Testis (tissue), 3 donors: ENCODE data around the gene MLXIPL. TPM values are rescaled to one million over a fixed set of nuclear protein-coding genes. Genes with fewer than 3 reads are reported as not detected.

Experiments used
- DNase-seq: peaks from one replicate; pipeline ENCODE4 v3.0.0-alpha.2; 2019
- H3K27ac ChIP-seq, 2 donors: fragments of 200-600 bp; sonication (generic); one replicate each; pipeline ENCODE4 v1.5.1; 2019
- H3K27me3 ChIP-seq: fragments of 200-600 bp; sonication (generic); one replicate; pipeline ENCODE4 v1.5.1; 2019
- H3K36me3 ChIP-seq: fragments of 200-600 bp; sonication (generic); one replicate; pipeline ENCODE4 v1.5.1; 2017; ENCODE audit warnings: low read depth; ENCODE audit errors: missing control alignments
- H3K4me1 ChIP-seq: fragments of 200-600 bp; sonication (generic); one replicate; pipeline ENCODE4 v1.5.1; 2019
- H3K4me3 ChIP-seq, 2 donors: fragments of 200-600 bp; sonication (generic); one replicate each; pipeline ENCODE4 v1.5.1; 2017 to 2019
- H3K9me3 ChIP-seq: fragments of 200-600 bp; sonication (generic); one replicate; pipeline ENCODE4 v1.5.1; 2017
- POLR2A ChIP-seq: fragments of 450-650 bp; IDR thresholded peaks from one replicate; pipeline ENCODE4 v1.6.1; 2017; ENCODE audit warnings: antibody characterized with exemption, mild to moderate bottlenecking, moderate library complexity
- WGBS, 2 donors: methylation state at CpG; one replicate each; pipeline ENCODE4 v1.1.5; 2018; 5-methylcytosine and 5-hydroxymethylcytosine counted together
- intact Hi-C: fragments of 100-400 bp; cut with DNase I; formaldehyde crosslinking; loops from one replicate; pipeline ENCODE4 v1.15.1; 2023; ENCODE audit warnings: low total_unique reads
- polyA plus RNA-seq: library from polyadenylated mRNA; stranded (reverse); fragments of 350-450 nt; fragmentation: Illumina TruSeq; extraction: RNeasy Lipid Tissue Mini Kit (QIAGEN cat#74804); gene quantifications from one replicate; pipeline ENCODE4 v1.2.3, GENCODE V29; 2014; ENCODE audit warnings: low read depth, low replicate concordance; ENCODE audit not compliant: insufficient read depth
- total RNA-seq, 2 donors: library from RNA; depleted of rRNA; stranded (reverse); fragments of >200 nt; gene quantifications; one replicate each; pipeline ENCODE4 v1.2.3, GENCODE V29; 2016
- TF ChIP-seq, protein P1 (sequence below), 3 experiments: fragments of 450-650 bp in 2 of 3; fragments of 200-600 bp in 1 of 3; sonication (generic) in 1 of 3; IDR thresholded peaks; one replicate each; pipeline ENCODE4 v1.5.1; 2016 to 2019; ENCODE audit warnings: antibody characterized with exemption in 3 of 3, mild to moderate bottlenecking in 2 of 3, moderate library complexity in 1 of 3

The MLXIPL gene
- total and polyA plus RNA-seq, 3 donors from 2014 or later: 34.2 to 215 (median 160) TPM

DNA sequence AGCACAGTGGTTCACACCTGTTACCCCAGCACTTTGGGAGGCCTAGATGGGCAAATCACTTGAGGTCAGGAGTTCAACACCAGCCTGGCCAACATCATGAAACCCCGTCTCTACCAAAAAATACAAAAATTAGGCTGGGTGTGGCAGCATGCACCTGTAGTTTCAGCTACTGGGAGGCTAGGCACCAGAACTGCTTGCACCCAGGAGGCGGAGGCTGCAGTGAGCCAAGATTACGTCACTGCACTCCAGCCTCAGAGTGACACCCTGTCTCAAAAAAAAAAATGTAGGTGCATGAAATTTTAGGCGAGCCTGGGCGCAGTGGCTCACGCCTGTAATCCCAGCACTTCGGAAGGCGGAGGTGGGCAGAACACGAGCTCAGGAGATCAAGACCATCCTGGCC, 76.5 kb downstream of the MLXIPL start:
- Histone ChIP-seq H3K27me3 (no peaks in the 10 kb centered on the region), H3K27ac (no peak overlapping the region), H3K4me3 (no peak overlapping the region), H3K4me1 (peaks cover 8% of the 10 kb centered on the region), H3K9me3 (no peaks in the 10 kb centered on the region), H3K36me3 (no peaks in the 10 kb centered on the region)
- intact Hi-C loops: no loop called here
- 92 to 94% methylated on average over 9 of the region's 9 CpGs for WGBS, 2 donors
- TF ChIP-seq, protein P1, sequence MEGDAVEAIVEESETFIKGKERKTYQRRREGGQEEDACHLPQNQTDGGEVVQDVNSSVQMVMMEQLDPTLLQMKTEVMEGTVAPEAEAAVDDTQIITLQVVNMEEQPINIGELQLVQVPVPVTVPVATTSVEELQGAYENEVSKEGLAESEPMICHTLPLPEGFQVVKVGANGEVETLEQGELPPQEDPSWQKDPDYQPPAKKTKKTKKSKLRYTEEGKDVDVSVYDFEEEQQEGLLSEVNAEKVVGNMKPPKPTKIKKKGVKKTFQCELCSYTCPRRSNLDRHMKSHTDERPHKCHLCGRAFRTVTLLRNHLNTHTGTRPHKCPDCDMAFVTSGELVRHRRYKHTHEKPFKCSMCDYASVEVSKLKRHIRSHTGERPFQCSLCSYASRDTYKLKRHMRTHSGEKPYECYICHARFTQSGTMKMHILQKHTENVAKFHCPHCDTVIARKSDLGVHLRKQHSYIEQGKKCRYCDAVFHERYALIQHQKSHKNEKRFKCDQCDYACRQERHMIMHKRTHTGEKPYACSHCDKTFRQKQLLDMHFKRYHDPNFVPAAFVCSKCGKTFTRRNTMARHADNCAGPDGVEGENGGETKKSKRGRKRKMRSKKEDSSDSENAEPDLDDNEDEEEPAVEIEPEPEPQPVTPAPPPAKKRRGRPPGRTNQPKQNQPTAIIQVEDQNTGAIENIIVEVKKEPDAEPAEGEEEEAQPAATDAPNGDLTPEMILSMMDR (IDR thresholded peaks at IDR 0.05): no peak
- TF ChIP-seq POLR2A: no peak
- no peak for DNase-seq

DNA sequence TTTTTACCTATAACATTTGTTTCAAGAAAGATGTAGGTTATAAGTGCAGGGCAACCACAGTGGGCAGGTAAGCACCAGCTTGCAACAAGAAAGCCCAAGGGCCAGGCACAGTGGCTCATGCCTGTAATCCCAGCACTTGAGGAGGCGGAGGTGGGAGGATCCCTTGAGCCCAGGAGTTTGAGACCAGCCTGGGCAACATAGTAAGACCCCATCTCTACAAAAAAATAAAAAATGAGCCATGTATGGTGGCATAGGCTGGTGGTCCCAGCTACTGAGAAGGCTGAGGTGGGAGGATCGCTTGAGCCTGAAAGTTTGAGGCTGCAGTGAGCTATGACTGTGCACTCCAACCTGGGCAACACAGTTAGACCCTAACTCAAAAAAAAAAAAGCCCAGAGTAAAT, 79.6 kb downstream of the MLXIPL start:
- H3K9me3 ChIP-seq: no peaks in the 10 kb centered on the region
- WGBS, 2 donors: 96 to 97% methylated on average over 2 of the region's 2 CpGs
- peaks cover 8% of the 10 kb centered on the region for H3K4me1 ChIP-seq
- intact Hi-C loops: no loop called here
- H3K36me3 ChIP-seq: no peaks in the 10 kb centered on the region
- DNase-seq: no peak
- no peaks in the 10 kb centered on the region for H3K27me3 ChIP-seq
- no peak overlapping the region for H3K4me3 ChIP-seq
- H3K27ac ChIP-seq: no peak overlapping the region
- no peak for TF ChIP-seq POLR2A
- TF ChIP-seq, protein P1 (IDR thresholded peaks at IDR 0.05): no peak

Other genes starting within 250 kb of the MLXIPL start
- 1 to 10 TPM; 5.6 to 8.3 TPM for gene FZD9, start 190.7 kb downstream of the MLXIPL start, total RNA-seq
- 4.2 TPM for gene FZD9, start 190.7 kb downstream of the MLXIPL start, polyA plus RNA-seq
- 10 to 100 TPM; 59.4 to 72.8 TPM for gene BAZ1B, start 102.2 kb downstream of the MLXIPL start, total RNA-seq
- gene BAZ1B, start 102.2 kb downstream of the MLXIPL start, polyA plus RNA-seq: 30.8 TPM
- gene BCL7B, start 66.8 kb downstream of the MLXIPL start, total RNA-seq: 10 to 100 TPM; 83.0 to 91.1 TPM
- 88.9 TPM for gene BCL7B, start 66.8 kb downstream of the MLXIPL start, polyA plus RNA-seq
- gene TBL2, start 45.9 kb downstream of the MLXIPL start, total RNA-seq: 100 to 1,000 TPM; 211 to 224 TPM
- 579 TPM for gene TBL2, start 45.9 kb downstream of the MLXIPL start, polyA plus RNA-seq
- gene VPS37D, start 43.3 kb upstream of the MLXIPL start, total RNA-seq: 10 to 100 TPM; 15.0 to 24.8 TPM
- gene VPS37D, start 43.3 kb upstream of the MLXIPL start, polyA plus RNA-seq: 10.3 TPM
- gene DNAJC30, start 58.9 kb upstream of the MLXIPL start, total RNA-seq: 10 to 100 TPM; 19.7 to 25.0 TPM
- gene DNAJC30, start 58.9 kb upstream of the MLXIPL start, polyA plus RNA-seq: 27.7 TPM
- 100 to 1,000 TPM; 241 to 252 TPM for gene BUD23, start 59.1 kb upstream of the MLXIPL start, total RNA-seq
- gene BUD23, start 59.1 kb upstream of the MLXIPL start, polyA plus RNA-seq: 231 TPM
- 10 to 100 TPM; 24.7 to 28.2 TPM for gene STX1A, start 95.1 kb upstream of the MLXIPL start, total RNA-seq
- 13.2 TPM for gene STX1A, start 95.1 kb upstream of the MLXIPL start, polyA plus RNA-seq
- 10 to 100 TPM; 29.0 to 33.1 TPM for gene ABHD11, start 114.3 kb upstream of the MLXIPL start, total RNA-seq
- 21.6 TPM for gene ABHD11, start 114.3 kb upstream of the MLXIPL start, polyA plus RNA-seq
- 1 to 10 TPM; 1.9 to 5.1 TPM for gene CLDN3, start 145.7 kb upstream of the MLXIPL start, total RNA-seq
- gene CLDN3, start 145.7 kb upstream of the MLXIPL start, polyA plus RNA-seq: 6.1 TPM
- gene CLDN4, start 206.5 kb upstream of the MLXIPL start, total RNA-seq: under 1 TPM; 0.93 to 0.94 TPM
- 4.3 TPM for gene CLDN4, start 206.5 kb upstream of the MLXIPL start, polyA plus RNA-seq
- gene METTL27, start 218.0 kb upstream of the MLXIPL start, total RNA-seq: 1 to 10 TPM; 3.5 to 3.7 TPM
- 5.6 TPM for gene METTL27, start 218.0 kb upstream of the MLXIPL start, polyA plus RNA-seq
- 10 to 100 TPM; 37.3 to 70.1 TPM for gene TMEM270, start 236.6 kb upstream of the MLXIPL start, total RNA-seq
- 113 TPM for gene TMEM270, start 236.6 kb upstream of the MLXIPL start, polyA plus RNA-seq